Measurements from ENCODE around the gene ADAMTS9.
"Not testable (repeated sequence)": the region's sequence is repeated elsewhere in the genome, so short reads cannot be mapped to it uniquely, and the experiment has no call there.

The ADAMTS9 gene

GRCh38 chr3:64575211-64575844 is 112.5 kb downstream of the ADAMTS9 start:
- no peak for DNase-seq (ENCODE audit: low read depth)

- no peak for DNase-seq (ENCODE audit: low read depth)
Measured at GRCh38 chr3:64574194-64574593, 113.6 kb downstream of the ADAMTS9 start.

- DNase-seq (ENCODE audit: low read depth): no peak
Measured at GRCh38 chr3:64571982-64572381, 115.8 kb downstream of the ADAMTS9 start.

GRCh38 chr3:64568895-64569517 is 118.8 kb downstream of the ADAMTS9 start:
- DNase-seq (ENCODE audit: low read depth): no peak

- DNase-seq (ENCODE audit: low read depth): no peak
Measured at GRCh38 chr3:64566859-64567258, 120.9 kb downstream of the ADAMTS9 start.

- DNase-seq (ENCODE audit: low read depth): no peak
Measured at GRCh38 chr3:64563751-64564150, 124.0 kb downstream of the ADAMTS9 start.

GRCh38 chr3:64561868-64562267 is 125.9 kb downstream of the ADAMTS9 start:
- DNase-seq (ENCODE audit: low read depth): no peak

GRCh38 chr3:64561325-64561843 is 126.4 kb downstream of the ADAMTS9 start:
- no peak for DNase-seq (ENCODE audit: low read depth)

- DNase-seq (ENCODE audit: low read depth): no peak
Measured at GRCh38 chr3:64560791-64561190, 127.0 kb downstream of the ADAMTS9 start.

GRCh38 chr3:64559588-64559987 is 128.2 kb downstream of the ADAMTS9 start:
- DNase-seq (ENCODE audit: low read depth): no peak

- DNase-seq (ENCODE audit: low read depth): no peak
Measured at GRCh38 chr3:64556046-64556445, 131.8 kb downstream of the ADAMTS9 start.

- no peak for DNase-seq (ENCODE audit: low read depth)
Measured at GRCh38 chr3:64555351-64555750, 132.4 kb downstream of the ADAMTS9 start.

- DNase-seq (ENCODE audit: low read depth): no peak
Measured at GRCh38 chr3:64554096-64554920, 133.5 kb downstream of the ADAMTS9 start.

- DNase-seq (ENCODE audit: low read depth): no peak
Measured at GRCh38 chr3:64552966-64553365, 134.8 kb downstream of the ADAMTS9 start.

- DNase-seq (ENCODE audit: low read depth): no peak
Measured at GRCh38 chr3:64552160-64552559, 135.6 kb downstream of the ADAMTS9 start.

- no peak for DNase-seq (ENCODE audit: low read depth)
Measured at GRCh38 chr3:64551697-64552096, 136.1 kb downstream of the ADAMTS9 start.

GRCh38 chr3:64550745-64551144 is 137.1 kb downstream of the ADAMTS9 start:
- no peak for DNase-seq (ENCODE audit: low read depth)

GRCh38 chr3:64549869-64550268 is 137.9 kb downstream of the ADAMTS9 start:
- DNase-seq (ENCODE audit: low read depth): no peak

- no peak for DNase-seq (ENCODE audit: low read depth)
Measured at GRCh38 chr3:64548200-64548889, 139.5 kb downstream of the ADAMTS9 start.

GRCh38 chr3:64546856-64547255 is 140.9 kb downstream of the ADAMTS9 start:
- DNase-seq (ENCODE audit: low read depth): no peak

GRCh38 chr3:64545239-64545638 is 142.6 kb downstream of the ADAMTS9 start:
- DNase-seq (ENCODE audit: low read depth): not testable (repeated sequence)

- DNase-seq (ENCODE audit: low read depth): no peak
Measured at GRCh38 chr3:64541803-64542202, 146.0 kb downstream of the ADAMTS9 start.
